Measurements from ENCODE around the gene RAP1GAP2.
A peak's percentile ranks its signal among the peaks of the same experiment; 100 is the strongest.
"Not testable (repeated sequence)": the region's sequence is repeated elsewhere in the genome, so short reads cannot be mapped to it uniquely, and the experiment has no call there.

RAP1GAP2 gene

GRCh38 chr17:2785376-2785775, 10.9 kb upstream of the RAP1GAP2 start:
- DNase-seq (ENCODE audit: extremely low read depth in 1 of 2, low read depth in 1 of 2): not testable (repeated sequence)

- peak; percentile 76 to 77 for DNase-seq (ENCODE audit: extremely low read depth in 1 of 2, low read depth in 1 of 2)
Observed at GRCh38 chr17:2786176-2786881, 9.9 kb upstream of the RAP1GAP2 start.

GRCh38 chr17:2789700-2790099, 6.5 kb upstream of the RAP1GAP2 start:
- DNase-seq (ENCODE audit: extremely low read depth in 1 of 2, low read depth in 1 of 2): no peak

- peak; percentile 33 to 35 for DNase-seq (ENCODE audit: extremely low read depth in 1 of 2, low read depth in 1 of 2)
Observed at GRCh38 chr17:2792366-2793169, 3.7 kb upstream of the RAP1GAP2 start.

- no peak for DNase-seq (ENCODE audit: extremely low read depth in 1 of 2, low read depth in 1 of 2)
Observed at GRCh38 chr17:2794111-2794803, 2.0 kb upstream of the RAP1GAP2 start.

GRCh38 chr17:2795441-2796163, 636 bp upstream of the RAP1GAP2 start:
- DNase-seq (ENCODE audit: extremely low read depth in 1 of 2, low read depth in 1 of 2): no peak

GRCh38 chr17:2797226-2797625, 988 bp downstream of the RAP1GAP2 start:
- DNase-seq (ENCODE audit: extremely low read depth in 1 of 2, low read depth in 1 of 2): no peak

- no peak for DNase-seq (ENCODE audit: extremely low read depth in 1 of 2, low read depth in 1 of 2)
Observed at GRCh38 chr17:2797637-2798036, 1.4 kb downstream of the RAP1GAP2 start.

GRCh38 chr17:2798188-2798587, 1.9 kb downstream of the RAP1GAP2 start:
- DNase-seq (ENCODE audit: extremely low read depth in 1 of 2, low read depth in 1 of 2): no peak

GRCh38 chr17:2798678-2799077, 2.4 kb downstream of the RAP1GAP2 start:
- no peak for DNase-seq (ENCODE audit: extremely low read depth in 1 of 2, low read depth in 1 of 2)

GRCh38 chr17:2799653-2800052, 3.4 kb downstream of the RAP1GAP2 start:
- DNase-seq (ENCODE audit: extremely low read depth in 1 of 2, low read depth in 1 of 2): no peak

- no peak for DNase-seq (ENCODE audit: extremely low read depth in 1 of 2, low read depth in 1 of 2)
Observed at GRCh38 chr17:2800367-2800766, 4.1 kb downstream of the RAP1GAP2 start.

GRCh38 chr17:2801841-2802240, 5.6 kb downstream of the RAP1GAP2 start:
- DNase-seq (ENCODE audit: extremely low read depth in 1 of 2, low read depth in 1 of 2): no peak

- DNase-seq (ENCODE audit: extremely low read depth in 1 of 2, low read depth in 1 of 2): no peak
Observed at GRCh38 chr17:2802574-2802973, 6.3 kb downstream of the RAP1GAP2 start.

GRCh38 chr17:2803386-2803785, 7.1 kb downstream of the RAP1GAP2 start:
- DNase-seq (ENCODE audit: extremely low read depth in 1 of 2, low read depth in 1 of 2): no peak

- DNase-seq (ENCODE audit: extremely low read depth in 1 of 2, low read depth in 1 of 2): no peak
Observed at GRCh38 chr17:2803971-2804370, 7.7 kb downstream of the RAP1GAP2 start.

GRCh38 chr17:2804912-2805311, 8.7 kb downstream of the RAP1GAP2 start:
- no peak for DNase-seq (ENCODE audit: extremely low read depth in 1 of 2, low read depth in 1 of 2)

- DNase-seq (ENCODE audit: extremely low read depth in 1 of 2, low read depth in 1 of 2): no peak
Observed at GRCh38 chr17:2805961-2806360, 9.7 kb downstream of the RAP1GAP2 start.

GRCh38 chr17:2808367-2809335, 12.4 kb downstream of the RAP1GAP2 start:
- DNase-seq (ENCODE audit: extremely low read depth in 1 of 2, low read depth in 1 of 2): no peak

- DNase-seq (ENCODE audit: extremely low read depth in 1 of 2, low read depth in 1 of 2): no peak
Observed at GRCh38 chr17:2809337-2809736, 13.1 kb downstream of the RAP1GAP2 start.

Measured in activated CD8-positive, alpha-beta memory T cell treated with anti-CD3 and anti-CD28 coated beads for 1 hour (primary cell).